Measurements from ENCODE around the gene ADGRE3.

Gene ADGRE3

GRCh38 chr19:14674764-14675163, at the start of gene ADGRE3:
ADGRE3 (minus strand) TSS chr19:14674844; CDS start chr19:14674770, 74 bp downstream.
- DNase-seq = peak; percentile 88

- DNase-seq = no peak
Measured at GRCh38 chr19:14722127-14722526, 47.5 kb upstream of the ADGRE3 start.

GRCh38 chr19:14719162-14719561, 44.5 kb upstream of the ADGRE3 start:
- DNase-seq = no peak

GRCh38 chr19:14718522-14719116, 44.0 kb upstream of the ADGRE3 start:
- DNase-seq = peak; percentile 30

GRCh38 chr19:14715841-14716240, 41.2 kb upstream of the ADGRE3 start:
- DNase-seq = no peak

- no peak for DNase-seq
Measured at GRCh38 chr19:14704450-14704849, 29.8 kb upstream of the ADGRE3 start.

GRCh38 chr19:14703833-14704232, 29.2 kb upstream of the ADGRE3 start:
- DNase-seq = no peak

GRCh38 chr19:14700711-14701375, 26.2 kb upstream of the ADGRE3 start:
- DNase-seq = no peak

- DNase-seq = no peak
Measured at GRCh38 chr19:14699641-14700040, 25.0 kb upstream of the ADGRE3 start.

GRCh38 chr19:14695471-14695870, 20.8 kb upstream of the ADGRE3 start:
- no peak for DNase-seq

GRCh38 chr19:14694641-14695266, 20.1 kb upstream of the ADGRE3 start:
- DNase-seq = no peak

- peak; percentile 100 for DNase-seq
Measured at GRCh38 chr19:14689598-14690503, 15.2 kb upstream of the ADGRE3 start, which contains the start of gene ZNF333. ZNF333 (plus strand) TSS chr19:14690048; CDS start chr19:14693492, 3,444 bp downstream.

- peak; percentile 88 for DNase-seq
Measured at GRCh38 chr19:14686411-14686810, 11.8 kb upstream of the ADGRE3 start.

- DNase-seq = peak; percentile 54
Measured at GRCh38 chr19:14683439-14683838, 8.8 kb upstream of the ADGRE3 start.

GRCh38 chr19:14682084-14682483, 7.4 kb upstream of the ADGRE3 start:
- no peak for DNase-seq

GRCh38 chr19:14678199-14678598, 3.6 kb upstream of the ADGRE3 start:
- no peak for DNase-seq

- no peak for DNase-seq
Measured at GRCh38 chr19:14677464-14677863, 2.8 kb upstream of the ADGRE3 start.

GRCh38 chr19:14676762-14677161, 2.1 kb upstream of the ADGRE3 start:
- DNase-seq = no peak

GRCh38 chr19:14673088-14673487, 1.6 kb downstream of the ADGRE3 start:
- DNase-seq = peak; percentile 92

GRCh38 chr19:14672188-14672872, 2.3 kb downstream of the ADGRE3 start:
- DNase-seq = peak; percentile 87

- no peak for DNase-seq
Measured at GRCh38 chr19:14670408-14670807, 4.2 kb downstream of the ADGRE3 start.

GRCh38 chr19:14669940-14670339, 4.7 kb downstream of the ADGRE3 start:
- DNase-seq = no peak
